Immature natural killer cell (primary cell): ENCODE data around the gene GLT8D1. TPM values are rescaled to one million over a fixed set of nuclear protein-coding genes. Genes with fewer than 3 reads are reported as not detected.
"Not testable (repeated sequence)": the region's sequence is repeated elsewhere in the genome, so short reads cannot be mapped to it uniquely, and the experiment has no call there.

Experiments used
- DNase-seq, 3 donors: peaks; one replicate each; pipeline ENCODE4 v3.0.0; 2022; ENCODE audit warnings: mixed read lengths in 1 of 3
- H3K27ac Mint-ChIP-seq, 6 donors: one replicate each; pipeline ENCODE4 v1.8.0; 2020; ENCODE audit warnings: mixed read lengths in 6 of 6, mild to moderate bottlenecking in 5 of 6, inconsistent platforms in 4 of 6, moderate library complexity in 3 of 6
- H3K27me3 Mint-ChIP-seq, 3 donors: one replicate each; pipeline ENCODE4 v1.8.0; 2020 to 2021; ENCODE audit warnings: low read depth in 3 of 3, mild to moderate bottlenecking in 3 of 3, mixed read lengths in 3 of 3, moderate library complexity in 3 of 3, inconsistent platforms in 1 of 3
- H3K36me3 Mint-ChIP-seq, 3 donors: one replicate each; pipeline ENCODE4 v1.8.0; 2020; ENCODE audit warnings: mixed read lengths in 3 of 3, inconsistent platforms in 2 of 3, mild to moderate bottlenecking in 2 of 3
- H3K4me1 Mint-ChIP-seq, 2 donors: one replicate each; pipeline ENCODE4 v1.8.0; 2020; ENCODE audit warnings: inconsistent platforms in 2 of 2, mild to moderate bottlenecking in 2 of 2, mixed read lengths in 2 of 2, moderate library complexity in 1 of 2
- H3K4me3 Mint-ChIP-seq, 5 donors: one replicate each; pipeline ENCODE4 v1.8.0; 2020; ENCODE audit warnings: mild to moderate bottlenecking in 5 of 5, mixed read lengths in 5 of 5, inconsistent platforms in 3 of 5, moderate library complexity in 3 of 5
- H3K9me3 Mint-ChIP-seq, 6 donors: one replicate each; pipeline ENCODE4 v1.8.0; 2020; ENCODE audit warnings: mild to moderate bottlenecking in 6 of 6, mixed read lengths in 6 of 6, inconsistent platforms in 4 of 6, moderate library complexity in 3 of 6
- polyA plus RNA-seq, 3 donors: library from polyadenylated mRNA; unstranded; fragments of 300-500 nt; fragmentation: Illumina TruSeq; gene quantifications; one replicate each; pipeline ENCODE4 v1.2.3, GENCODE V29; 2021

Gene GLT8D1
- polyA plus RNA-seq, 3 donors from 2014 or later, result 72.7 to 81.9 (median 73.5) TPM

GRCh38 chr3:52683611-52684010 lies 22.0 kb downstream of the GLT8D1 start:
- Mint-ChIP-seq H3K4me1 (peaks cover 44 to 59% of the 10 kb centered on the region in 2 donors), H3K9me3 (no peaks in the 10 kb centered on the region), H3K27me3 (peaks cover 5 to 12% (median 7%) of the 10 kb centered on the region in 3 donors), H3K4me3 (peak overlapping the region in 2 of 5 donors; percentile 14 to 38), H3K27ac (peak overlapping the region; percentile 45 to 99 (median 96)), H3K36me3 (peaks cover 5 to 17% (median 12%) of the 10 kb centered on the region in 3 donors)
- DNase-seq, result no peak

DNA sequence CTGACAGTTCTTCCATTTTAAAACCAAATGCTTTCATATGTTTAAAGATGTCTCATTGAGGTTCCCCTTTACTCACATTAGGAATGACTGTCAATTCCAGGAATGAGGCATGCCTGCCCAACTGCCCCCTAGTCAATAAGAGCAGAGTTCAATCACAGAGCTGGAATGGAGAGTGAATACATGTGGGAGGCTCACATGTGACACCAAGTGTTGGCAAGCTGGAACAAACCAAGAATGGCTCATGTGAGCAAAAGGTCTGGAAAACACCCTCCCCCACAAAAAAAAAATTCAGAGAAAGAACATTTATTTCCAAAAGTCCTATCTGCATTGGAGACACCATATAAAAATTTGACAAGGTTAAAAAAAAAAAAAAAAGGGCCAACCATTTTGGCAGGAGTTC lies 23.6 kb downstream of the GLT8D1 start:
- peak overlapping the region; percentile 17 to 71 (median 56) for H3K27ac Mint-ChIP-seq
- H3K4me3 Mint-ChIP-seq, result no peak overlapping the region
- H3K9me3 Mint-ChIP-seq, result no peaks in the 10 kb centered on the region
- peaks cover 14 to 17% (median 14%) of the 10 kb centered on the region in 3 donors for H3K36me3 Mint-ChIP-seq
- DNase-seq, result no peak
- H3K4me1 Mint-ChIP-seq, result peaks cover 42 to 55% of the 10 kb centered on the region in 2 donors
- peaks cover 5 to 12% (median 7%) of the 10 kb centered on the region in 3 donors for H3K27me3 Mint-ChIP-seq

GRCh38 chr3:52681596-52681995 lies 24.0 kb downstream of the GLT8D1 start:
- Mint-ChIP-seq H3K27me3 (peaks cover 5 to 12% (median 7%) of the 10 kb centered on the region in 3 donors), H3K4me3 (peak overlapping the region in 1 of 5 donors; percentile 18), H3K9me3 (no peaks in the 10 kb centered on the region), H3K27ac (peak overlapping the region; percentile 7 to 71 (median 56)), H3K36me3 (peaks cover 18 to 21% (median 18%) of the 10 kb centered on the region in 3 donors), H3K4me1 (peaks cover 39 to 50% of the 10 kb centered on the region in 2 donors)
- no peak for DNase-seq

GRCh38 chr3:52679811-52680210 lies 25.8 kb downstream of the GLT8D1 start:
- no peak for DNase-seq
- H3K27ac Mint-ChIP-seq, result peak overlapping the region in 4 of 6 donors; percentile 54 to 80 (median 60)
- H3K4me3 Mint-ChIP-seq, result no peak overlapping the region
- peaks cover 0 to 2% (median 0%) of the 10 kb centered on the region in 3 donors for H3K27me3 Mint-ChIP-seq
- H3K9me3 Mint-ChIP-seq, result no peaks in the 10 kb centered on the region
- H3K36me3 Mint-ChIP-seq, result peaks cover 26 to 35% (median 28%) of the 10 kb centered on the region in 3 donors
- H3K4me1 Mint-ChIP-seq, result peaks cover 29 to 35% of the 10 kb centered on the region in 2 donors

DNA sequence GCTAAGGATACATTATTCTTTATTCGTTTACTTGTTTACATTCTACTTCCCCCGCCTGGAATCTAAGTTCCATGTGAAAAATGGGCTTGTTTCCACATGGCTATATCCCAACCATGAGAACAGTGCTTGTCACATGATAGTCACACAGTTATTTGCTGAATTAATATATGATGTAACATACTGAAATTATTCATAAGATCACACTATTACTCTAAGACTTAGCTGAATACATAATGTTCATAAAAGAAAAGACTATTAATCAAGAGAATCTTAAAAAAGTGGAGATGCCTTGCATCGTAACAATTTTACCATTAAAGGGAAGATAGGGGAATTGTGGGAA lies 26.4 kb downstream of the GLT8D1 start:
- Mint-ChIP-seq H3K9me3 (no peaks in the 10 kb centered on the region), H3K4me3 (no peak overlapping the region), H3K36me3 (peaks cover 26 to 35% (median 28%) of the 10 kb centered on the region in 3 donors), H3K4me1 (peaks cover 23 to 29% of the 10 kb centered on the region in 2 donors), H3K27me3 (peaks cover 0 to 2% (median 0%) of the 10 kb centered on the region in 3 donors), H3K27ac (peak overlapping the region in 2 of 6 donors; percentile 1 to 47)
- no peak for DNase-seq

DNA sequence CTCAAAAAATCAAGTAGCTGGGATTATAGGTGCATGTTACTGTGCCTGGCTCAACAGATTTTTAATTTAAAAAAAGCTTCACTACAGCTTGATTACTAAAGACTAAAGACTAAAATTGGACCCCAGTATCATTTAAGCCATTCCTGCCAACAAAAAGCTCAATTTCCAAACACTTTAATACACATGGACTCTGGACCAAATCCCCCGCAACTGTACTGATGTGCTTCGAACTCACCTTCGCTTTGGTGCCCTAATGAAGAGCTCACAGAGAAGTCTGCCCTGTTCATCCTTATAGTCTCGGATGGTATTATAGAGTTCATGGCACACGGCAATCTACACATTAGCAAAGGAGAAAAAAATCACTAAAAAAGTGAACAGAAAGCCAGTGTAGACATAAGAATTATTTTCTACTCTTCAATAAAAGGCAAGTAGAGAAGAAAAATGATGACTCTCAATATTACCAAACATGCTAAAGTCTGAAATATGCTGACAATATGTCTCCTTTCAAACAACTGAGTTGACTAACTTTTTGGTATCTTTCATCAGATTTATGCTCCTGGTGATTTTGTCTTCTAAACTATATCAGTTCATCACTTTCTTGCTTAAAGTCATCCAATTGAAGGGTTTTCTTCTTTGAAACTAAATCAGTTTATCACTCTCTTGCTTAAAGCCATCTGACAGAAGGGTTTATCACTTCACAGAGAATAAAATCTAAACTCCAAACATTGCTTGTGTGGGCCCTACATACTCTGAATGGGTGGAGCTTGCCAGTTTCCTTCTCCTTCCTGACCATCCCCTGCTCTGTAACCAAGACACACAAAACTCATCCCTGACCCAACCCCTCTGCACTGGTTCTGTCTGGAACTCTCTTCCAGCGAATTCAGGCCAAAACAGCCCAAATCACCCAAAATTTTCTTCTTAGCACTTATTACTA lies 27.1 kb downstream of the GLT8D1 start:
- no peak overlapping the region for H3K4me3 Mint-ChIP-seq
- peak overlapping the region in 2 of 6 donors; percentile 37 to 53 for H3K27ac Mint-ChIP-seq
- no peaks in the 10 kb centered on the region for H3K9me3 Mint-ChIP-seq
- peaks cover 26 to 35% (median 28%) of the 10 kb centered on the region in 3 donors for H3K36me3 Mint-ChIP-seq
- peaks cover 0 to 2% (median 0%) of the 10 kb centered on the region in 3 donors for H3K27me3 Mint-ChIP-seq
- H3K4me1 Mint-ChIP-seq, result peaks cover 18 to 25% of the 10 kb centered on the region in 2 donors
- no peak for DNase-seq

GRCh38 chr3:52676201-52676600 lies 29.4 kb downstream of the GLT8D1 start:
- not testable (repeated sequence) for DNase-seq

DNA sequence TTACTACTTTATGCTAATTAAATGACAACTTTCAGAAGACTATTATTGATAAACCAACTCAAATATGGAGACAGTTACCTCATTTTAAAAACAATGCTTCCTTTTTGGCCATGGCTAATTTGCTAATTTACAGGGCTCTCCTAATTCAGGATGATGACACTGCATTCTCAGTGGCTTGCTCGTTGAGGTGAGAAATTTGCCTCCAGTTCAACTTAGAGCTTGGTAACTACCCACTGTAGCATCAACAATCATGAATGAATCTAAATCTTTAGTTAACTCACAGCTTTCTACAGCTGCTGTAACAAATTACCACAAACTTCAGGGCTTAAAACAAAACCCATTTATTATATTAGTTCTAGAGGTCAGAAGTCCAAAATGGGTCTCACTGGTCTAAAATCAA lies 33.9 kb downstream of the GLT8D1 start:
- H3K4me3 Mint-ChIP-seq, result peak overlapping the region in 1 of 5 donors; percentile 69
- H3K27ac Mint-ChIP-seq, result peak overlapping the region; percentile 22 to 91 (median 73)
- peaks cover 11 to 32% (median 17%) of the 10 kb centered on the region in 3 donors for H3K36me3 Mint-ChIP-seq
- H3K4me1 Mint-ChIP-seq, result peaks cover 23 to 31% of the 10 kb centered on the region in 2 donors
- DNase-seq, result no peak
- peaks cover 0 to 1% (median 0%) of the 10 kb centered on the region in 6 donors for H3K9me3 Mint-ChIP-seq
- H3K27me3 Mint-ChIP-seq, result no peaks in the 10 kb centered on the region

More at GRCh38 chr3:52676201-52676600, 29.4 kb downstream of the GLT8D1 start:
- H3K27me3 Mint-ChIP-seq, H3K9me3 Mint-ChIP-seq, H3K4me3 Mint-ChIP-seq: not testable (repeated sequence)
- H3K27ac Mint-ChIP-seq, result peak overlapping the region in 1 of 6 donors; percentile 20
- peaks cover 28 to 40% (median 32%) of the 10 kb centered on the region in 3 donors for H3K36me3 Mint-ChIP-seq
- H3K4me1 Mint-ChIP-seq, result peaks cover 17 to 23% of the 10 kb centered on the region in 2 donors

- peak in 2 of 3 donors; percentile 19 to 40 for DNase-seq
- peak overlapping the region in 4 of 5 donors; percentile 13 to 69 (median 57) for H3K4me3 Mint-ChIP-seq
- peak overlapping the region; percentile 54 to 91 (median 84) for H3K27ac Mint-ChIP-seq
- peaks cover 23 to 31% of the 10 kb centered on the region in 2 donors for H3K4me1 Mint-ChIP-seq
- peaks cover 4 to 26% (median 12%) of the 10 kb centered on the region in 3 donors for H3K36me3 Mint-ChIP-seq
- H3K9me3 Mint-ChIP-seq, result peaks cover 0 to 1% (median 0%) of the 10 kb centered on the region in 6 donors
- no peaks in the 10 kb centered on the region for H3K27me3 Mint-ChIP-seq
Observed at GRCh38 chr3:52670621-52671521, 34.7 kb downstream of the GLT8D1 start.

DNA sequence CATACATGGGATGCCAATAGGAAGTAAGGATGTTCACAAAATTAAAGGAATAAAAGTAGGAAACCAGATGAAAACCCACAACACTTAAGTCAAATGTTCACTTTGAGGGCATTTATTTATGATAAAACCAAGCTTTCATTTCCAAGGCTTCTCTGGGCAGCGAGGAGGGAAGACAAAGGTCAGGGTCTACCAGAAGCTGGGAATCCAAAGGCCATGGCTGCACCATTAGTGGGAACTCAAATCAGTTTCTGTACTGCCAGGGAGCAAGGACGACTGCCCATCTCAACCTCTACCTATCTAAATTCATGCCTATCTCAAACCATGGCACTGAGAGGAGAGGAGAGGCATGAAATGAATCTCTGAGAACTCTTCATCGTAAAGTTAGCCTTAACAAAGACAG lies 42.5 kb downstream of the GLT8D1 start:
- Mint-ChIP-seq H3K36me3 (peaks cover 13 to 35% (median 16%) of the 10 kb centered on the region in 3 donors), H3K4me1 (peaks cover 0 to 4% of the 10 kb centered on the region in 2 donors), H3K9me3 (no peaks in the 10 kb centered on the region), H3K27ac (no peak overlapping the region), H3K27me3 (no peaks in the 10 kb centered on the region), H3K4me3 (no peak overlapping the region)
- no peak for DNase-seq

GRCh38 chr3:52660046-52660445 lies 45.5 kb downstream of the GLT8D1 start:
- H3K27ac Mint-ChIP-seq, result no peak overlapping the region
- peaks cover 0 to 4% of the 10 kb centered on the region in 2 donors for H3K4me1 Mint-ChIP-seq
- H3K27me3 Mint-ChIP-seq, result no peaks in the 10 kb centered on the region
- no peak overlapping the region for H3K4me3 Mint-ChIP-seq
- no peaks in the 10 kb centered on the region for H3K9me3 Mint-ChIP-seq
- DNase-seq, result no peak
- H3K36me3 Mint-ChIP-seq, result peaks cover 19 to 41% (median 22%) of the 10 kb centered on the region in 3 donors

- Mint-ChIP-seq H3K27me3 (no peaks in the 10 kb centered on the region), H3K36me3 (peaks cover 12 to 29% (median 19%) of the 10 kb centered on the region in 3 donors), H3K27ac (no peak overlapping the region), H3K4me3 (no peak overlapping the region), H3K4me1 (no peaks in the 10 kb centered on the region), H3K9me3 (no peaks in the 10 kb centered on the region)
- DNase-seq, result no peak
Observed at GRCh38 chr3:52655895-52656294, 49.7 kb downstream of the GLT8D1 start.

- peak overlapping the region in 2 of 6 donors; percentile 14 to 40 for H3K27ac Mint-ChIP-seq
- no peak for DNase-seq
- H3K27me3 Mint-ChIP-seq, result no peaks in the 10 kb centered on the region
- H3K36me3 Mint-ChIP-seq, result peaks cover 26 to 48% (median 30%) of the 10 kb centered on the region in 3 donors
- H3K4me3 Mint-ChIP-seq, result no peak overlapping the region
- H3K9me3 Mint-ChIP-seq, result no peaks in the 10 kb centered on the region
- H3K4me1 Mint-ChIP-seq, result no peaks in the 10 kb centered on the region
Observed at GRCh38 chr3:52651592-52651991, 54.0 kb downstream of the GLT8D1 start.
